Measurements from ENCODE around the gene HSPG2. TPM values are rescaled to one million over a fixed set of nuclear protein-coding genes. Genes with fewer than 3 reads are reported as not detected.

Gene HSPG2
- total and polyA plus RNA-seq, 2 of the 13 experiments (the other 11 are each of a cell fraction or from before 2014, with no cell fraction given), result 9.1 to 13.1 TPM

GRCh38 chr1:21843996-21844395, 93.1 kb downstream of the HSPG2 start (continued):
- TF ChIP-seq, protein P1, sequence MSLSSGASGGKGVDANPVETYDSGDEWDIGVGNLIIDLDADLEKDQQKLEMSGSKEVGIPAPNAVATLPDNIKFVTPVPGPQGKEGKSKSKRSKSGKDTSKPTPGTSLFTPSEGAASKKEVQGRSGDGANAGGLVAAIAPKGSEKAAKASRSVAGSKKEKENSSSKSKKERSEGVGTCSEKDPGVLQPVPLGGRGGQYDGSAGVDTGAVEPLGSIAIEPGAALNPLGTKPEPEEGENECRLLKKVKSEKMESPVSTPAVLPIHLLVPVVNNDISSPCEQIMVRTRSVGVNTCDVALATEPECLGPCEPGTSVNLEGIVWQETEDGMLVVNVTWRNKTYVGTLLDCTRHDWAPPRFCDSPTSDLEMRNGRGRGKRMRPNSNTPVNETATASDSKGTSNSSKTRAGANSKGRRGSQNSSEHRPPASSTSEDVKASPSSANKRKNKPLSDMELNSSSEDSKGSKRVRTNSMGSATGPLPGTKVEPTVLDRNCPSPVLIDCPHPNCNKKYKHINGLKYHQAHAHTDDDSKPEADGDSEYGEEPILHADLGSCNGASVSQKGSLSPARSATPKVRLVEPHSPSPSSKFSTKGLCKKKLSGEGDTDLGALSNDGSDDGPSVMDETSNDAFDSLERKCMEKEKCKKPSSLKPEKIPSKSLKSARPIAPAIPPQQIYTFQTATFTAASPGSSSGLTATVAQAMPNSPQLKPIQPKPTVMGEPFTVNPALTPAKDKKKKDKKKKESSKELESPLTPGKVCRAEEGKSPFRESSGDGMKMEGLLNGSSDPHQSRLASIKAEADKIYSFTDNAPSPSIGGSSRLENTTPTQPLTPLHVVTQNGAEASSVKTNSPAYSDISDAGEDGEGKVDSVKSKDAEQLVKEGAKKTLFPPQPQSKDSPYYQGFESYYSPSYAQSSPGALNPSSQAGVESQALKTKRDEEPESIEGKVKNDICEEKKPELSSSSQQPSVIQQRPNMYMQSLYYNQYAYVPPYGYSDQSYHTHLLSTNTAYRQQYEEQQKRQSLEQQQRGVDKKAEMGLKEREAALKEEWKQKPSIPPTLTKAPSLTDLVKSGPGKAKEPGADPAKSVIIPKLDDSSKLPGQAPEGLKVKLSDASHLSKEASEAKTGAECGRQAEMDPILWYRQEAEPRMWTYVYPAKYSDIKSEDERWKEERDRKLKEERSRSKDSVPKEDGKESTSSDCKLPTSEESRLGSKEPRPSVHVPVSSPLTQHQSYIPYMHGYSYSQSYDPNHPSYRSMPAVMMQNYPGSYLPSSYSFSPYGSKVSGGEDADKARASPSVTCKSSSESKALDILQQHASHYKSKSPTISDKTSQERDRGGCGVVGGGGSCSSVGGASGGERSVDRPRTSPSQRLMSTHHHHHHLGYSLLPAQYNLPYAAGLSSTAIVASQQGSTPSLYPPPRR (CRISPR knock-in tag; IDR thresholded peaks at IDR 0.05; ENCODE audit: borderline replicate concordance), result no peak

DNA sequence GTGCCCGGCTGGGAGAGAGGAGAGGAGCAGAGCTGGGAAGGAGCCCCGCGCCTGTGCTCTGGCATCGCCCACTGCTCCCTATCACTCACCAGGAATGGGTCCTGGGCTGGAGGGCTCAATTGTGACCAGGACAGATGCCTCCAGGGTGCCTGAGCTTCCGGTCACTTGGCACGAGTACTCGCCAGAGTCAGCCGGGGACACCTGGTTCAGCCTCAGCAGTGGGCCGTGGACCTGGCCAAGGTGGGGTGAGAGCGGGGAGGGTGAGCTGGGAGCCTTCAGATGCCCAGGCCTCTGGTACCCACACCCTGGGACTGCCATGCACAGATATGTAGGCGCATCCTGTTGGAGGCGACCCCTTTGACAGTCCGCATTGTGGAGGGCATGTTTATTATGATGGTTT, 93.9 kb downstream of the HSPG2 start:
- in situ Hi-C loops (cut with HindIII; ENCODE audit: extremely low pct_ligation_motif_present, low pct_unique_long_range_greater_than_20kb), result no loop called here
- BruUV-seq (replicated peaks), result no TSS peak
- no peak for FAIRE-seq

More for the DNA sequence above, 93.9 kb downstream of the HSPG2 start:
- Histone ChIP-seq H3K9ac (ENCODE audit: insufficient read depth, low read depth, low read length) (no peak overlapping the region), H3K9me3 (ENCODE audit: low read length) (no peaks in the 10 kb centered on the region), H3K4me2 (ENCODE audit: low read depth, low read length) (no peak overlapping the region), H3K27ac (ENCODE audit: extremely low read length, insufficient read depth, low read length) (no peak overlapping the region), H3K79me2 (ENCODE audit: insufficient read depth, low read length) (no peaks in the 10 kb centered on the region), H3K36me3 (replicated peaks in 1 of 2; ENCODE audit: control insufficient read depth in 1 of 2, insufficient read depth in 2 of 2, low read length in 2 of 2) (peaks cover 17 to 47% of the 10 kb centered on the region in 2 experiments), H3K27me3 (ENCODE audit: control insufficient read depth in 1 of 2, insufficient read depth in 2 of 2, low read length in 2 of 2) (no peaks in the 10 kb centered on the region), H3K4me3 (replicated peaks in 1 of 3; ENCODE audit: insufficient read depth in 1 of 3, low read depth in 2 of 3, low read length in 3 of 3) (no peak overlapping the region), H2AFZ (ENCODE audit: low read length) (no peak overlapping the region), H3K4me1 (ENCODE audit: insufficient read depth, low read length) (no peaks in the 10 kb centered on the region), H4K20me1 (ENCODE audit: insufficient read depth, low read length) (no peaks in the 10 kb centered on the region)
- no peak for TF ChIP-seq FOSL2 (CRISPR knock-in tag; IDR thresholded peaks at IDR 0.05)
- no peak for TF ChIP-seq ZNF235 (CRISPR knock-in tag; IDR thresholded peaks at IDR 0.05; ENCODE audit: borderline replicate concordance)
- no peak for TF ChIP-seq ZNF383 (CRISPR knock-in tag; IDR thresholded peaks at IDR 0.05; ENCODE audit: borderline replicate concordance)
- TF ChIP-seq ZBTB49 (CRISPR knock-in tag; IDR thresholded peaks at IDR 0.05; ENCODE audit: borderline replicate concordance), result no peak
- TF ChIP-seq, protein P2, sequence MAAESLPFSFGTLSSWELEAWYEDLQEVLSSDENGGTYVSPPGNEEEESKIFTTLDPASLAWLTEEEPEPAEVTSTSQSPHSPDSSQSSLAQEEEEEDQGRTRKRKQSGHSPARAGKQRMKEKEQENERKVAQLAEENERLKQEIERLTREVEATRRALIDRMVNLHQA (CRISPR knock-in tag; IDR thresholded peaks at IDR 0.05), result no peak
- WGBS (ENCODE audit: low lambda C conversion rate), result 100% methylated on average over 2 of the region's 13 CpGs
- no peak for ATAC-seq
- no peak for DNase-seq (ENCODE audit: low spot score)
- ChIA-PET POLR2A (no interaction called here), CTCF (ENCODE audit: low intra/inter-chr PET ratio, low total read pairs) (no interaction called here)
- intact Hi-C loops (cut with micrococcal nuclease; ENCODE audit: unreplicated experiment), result no loop called here
